GM12878 (cell line): ENCODE data around the gene DISC1. TPM values are rescaled to one million over a fixed set of nuclear protein-coding genes. Genes with fewer than 3 reads are reported as not detected.

Experiments used
- ATAC-seq: fragments of 200-7000 bp; cut with Tn5 transposase; 3 replicates; pipeline ENCODE4 v1.9.1; 2020; ENCODE audit warnings: mild to moderate bottlenecking, moderate library complexity
- BruUV-seq: library from RNA; stranded (reverse); fragments of 400-500 nt; replicated peaks from 2 replicates; lab custom pipeline; 2021; lab: Mats Ljungman, UMichigan
- CTCF ChIA-PET: fragments of 300-600 bp; sonication (Branson Sonifier 250); formaldehyde crosslinking; extraction: SDS; loops from one replicate; lab custom pipeline; 2021; ENCODE audit warnings: inconsistent platforms; lab: Yijun Ruan, JAX
- POLR2A ChIA-PET: fragments of 350-600 bp; formaldehyde crosslinking; extraction: SDS; loops from one replicate; lab custom pipeline; 2021; ENCODE audit warnings: inconsistent platforms; lab: Charles Lee
- RAD21 ChIA-PET: fragments of 300-600 bp; sonication (Branson Sonifier 250); formaldehyde crosslinking; loops from one replicate; lab custom pipeline; 2023; ENCODE audit warnings: antibody characterized with exemption; ENCODE audit not compliant: unreplicated experiment; lab: Charles Lee
- SMC1A ChIA-PET: fragments of 300-600 bp; sonication (Branson Sonifier 250); formaldehyde crosslinking; loops from one replicate; lab custom pipeline; 2023; ENCODE audit not compliant: unreplicated experiment, uncharacterized antibody; lab: Charles Lee
- DNase-seq: peaks from one replicate; pipeline ENCODE4 v3.0.0-alpha.2; 2011; ENCODE audit warnings: low read depth, low spot score
- FAIRE-seq: peaks from 3 replicates; lab custom pipeline; 2011; peaks lifted over from hg19 to GRCh38; lab: Jason Lieb, UNC
- H2AFZ ChIP-seq: 2 replicates; pipeline ENCODE4 v1.6.0; 2011; ENCODE audit warnings: low read depth, low read length, control low read depth; ENCODE audit not compliant: control insufficient read depth
- H3K27ac ChIP-seq: 2 replicates; pipeline ENCODE4 v1.5.1; 2011; ENCODE audit warnings: control low read depth; ENCODE audit not compliant: control insufficient read depth, insufficient read depth
- H3K27me3 ChIP-seq, 2 experiments: replicated peaks in 1 of 2; 2 replicates each; pipeline versions ENCODE4 v1.6.0 to v1.6.1; 2011; ENCODE audit warnings: low read length in 1 of 2; ENCODE audit not compliant: control insufficient read depth in 2 of 2, insufficient read depth in 2 of 2
- H3K36me3 ChIP-seq, 2 experiments: 2 replicates each; pipeline ENCODE4 v1.5.1; 2011; ENCODE audit warnings: low read length in 1 of 2; ENCODE audit not compliant: control insufficient read depth in 2 of 2, insufficient read depth in 2 of 2
- H3K4me1 ChIP-seq: 2 replicates; pipeline ENCODE4 v1.6.1; 2011; ENCODE audit warnings: mild to moderate bottlenecking, low read length, moderate library complexity, mixed read lengths; ENCODE audit not compliant: control insufficient read depth, insufficient read depth
- H3K4me2 ChIP-seq: 2 replicates; pipeline ENCODE4 v1.6.0; 2011; ENCODE audit warnings: control low read depth; ENCODE audit not compliant: control insufficient read depth, insufficient read depth
- H3K4me3 ChIP-seq: fragments of 200-600 bp; sonication (generic); 2 replicates; pipeline ENCODE4 v1.5.1; 2016
- H3K79me2 ChIP-seq: 2 replicates; pipeline ENCODE4 v1.6.0; 2011; ENCODE audit warnings: low read length; ENCODE audit not compliant: control insufficient read depth, insufficient read depth
- H3K9ac ChIP-seq: 2 replicates; pipeline ENCODE4 v1.8.0; 2011; ENCODE audit warnings: low read length, control low read depth, mixed read lengths; ENCODE audit not compliant: control insufficient read depth, insufficient read depth
- H3K9me3 ChIP-seq: replicated peaks from 3 replicates; pipeline ENCODE4 v1.5.1; 2011; ENCODE audit warnings: mild to moderate bottlenecking, low read length; ENCODE audit not compliant: control insufficient read depth, insufficient read depth
- H4K20me1 ChIP-seq: 2 replicates; pipeline ENCODE4 v1.6.0; 2011; ENCODE audit not compliant: control insufficient read depth, insufficient read depth
- BMI1 ChIP-seq: fragments of 450-650 bp; IDR thresholded peaks from 2 replicates; pipeline ENCODE4 v1.6.1; 2016; ENCODE audit warnings: mild to moderate bottlenecking, moderate library complexity, borderline replicate concordance
- CREM ChIP-seq: IDR thresholded peaks from 2 replicates; pipeline ENCODE4 v1.6.1; 2014; ENCODE audit warnings: antibody characterized with exemption, low read depth
- KDM1A ChIP-seq: fragments of 200-600 bp; sonication (generic); IDR thresholded peaks from 2 replicates; pipeline ENCODE4 v1.6.1; 2016; ENCODE audit warnings: borderline replicate concordance
- NFIC ChIP-seq: IDR thresholded peaks from 2 replicates; pipeline ENCODE4 v1.6.1; 2012; ENCODE audit warnings: low read depth, mild to moderate bottlenecking, inconsistent platforms, low read length, moderate library complexity
- NR2C2 ChIP-seq: IDR thresholded peaks from 2 replicates; pipeline ENCODE4 v1.6.1; 2011; ENCODE audit warnings: borderline replicate concordance, low read depth; ENCODE audit not compliant: control insufficient read depth, insufficient read length
- NR2F1 ChIP-seq: fragments of 450-650 bp; conservative IDR thresholded peaks from 2 replicates; pipeline ENCODE4 v1.6.1; 2017; ENCODE audit warnings: mild to moderate bottlenecking
- WRNIP1 ChIP-seq: IDR thresholded peaks from 2 replicates; pipeline ENCODE4 v1.6.1; 2011; ENCODE audit warnings: low read depth, low read length, improper control_type of control experiment, borderline replicate concordance
- ZBED1 ChIP-seq: IDR thresholded peaks from 2 replicates; pipeline ENCODE4 v1.6.1; 2016; ENCODE audit warnings: borderline replicate concordance
- ZNF274 ChIP-seq: IDR thresholded peaks from one replicate; pipeline ENCODE4 v1.8.0; 2011; ENCODE audit not compliant: insufficient read length, insufficient read depth
- ZNF384 ChIP-seq: IDR thresholded peaks from 2 replicates; pipeline ENCODE4 v1.6.1; 2012; ENCODE audit warnings: low read depth, mild to moderate bottlenecking, low read length, improper control_type of control experiment, borderline replicate concordance
- WGBS: methylation state at CpG from one replicate; pipeline ENCODE4 v1.1.6; 2016; ENCODE audit warnings: low lambda C conversion rate; ENCODE audit not compliant: insufficient replicate concordance, insufficient coverage; ENCODE audit errors: missing lambda C conversion rate; 5-methylcytosine and 5-hydroxymethylcytosine counted together
- in situ Hi-C: fragments of 300-500 bp; cut with MboI; formaldehyde crosslinking; loops from 9 replicates; pipeline ENCODE4 v1.14.3; 2018; ENCODE audit warnings: mixed read lengths
- intact Hi-C: fragments of 100-400 bp; cut with micrococcal nuclease; formaldehyde crosslinking; loops from one replicate; pipeline ENCODE4 v1.14.2; 2022; ENCODE audit not compliant: unreplicated experiment
- polyA plus RNA-seq, 11 experiments: library from polyadenylated mRNA; depleted of rRNA in 4 of 11; unstranded in 6 of 11; stranded (reverse) in 5 of 11; fragments of >200 nt; fragmentation: Nextera tagmentation in 4 of 11; fragmentation: Illumina TruSeq in 1 of 11; extraction: Ambion mirVana in 4 of 11; extraction: Trizol in 1 of 11; gene quantifications; 1 replicate in 1 of 11; 2 replicates in 10 of 11; pipeline versions ENCODE4 v1.2.1 to v1.2.3, GENCODE V29; 2011 to 2016; ENCODE audit warnings: inconsistent platforms in 2 of 11, missing spikeins in 2 of 11, low read depth in 1 of 11
- total RNA-seq, 4 experiments: library from RNA; depleted of rRNA in 3 of 4; stranded (reverse); fragments of >200 nt in 3 of 4; fragmentation: Illumina TruSeq in 1 of 4; extraction: Trizol in 1 of 4; gene quantifications; 2 replicates each; pipeline versions ENCODE4 v1.2.1 to v1.2.3, GENCODE V29; 2013 to 2021
- TF ChIP-seq, protein P1 (sequence below): IDR thresholded peaks from 2 replicates; pipeline ENCODE4 v1.6.1; 2011; ENCODE audit warnings: borderline replicate concordance, low read depth, mild to moderate bottlenecking, moderate library complexity, mixed read lengths, low read length; ENCODE audit not compliant: insufficient read depth; ENCODE audit errors: extremely low read length
- TF ChIP-seq, protein P2 (sequence below): IDR thresholded peaks from 2 replicates; pipeline ENCODE4 v1.6.1; 2011; ENCODE audit warnings: low read depth, low read length, improper control_type of control experiment, borderline replicate concordance
- TF ChIP-seq, protein P3 (sequence below): fragments of 450-650 bp; IDR thresholded peaks from 2 replicates; pipeline ENCODE4 v1.6.1; 2017; ENCODE audit warnings: antibody characterized with exemption, mild to moderate bottlenecking, moderate library complexity
- TF ChIP-seq, protein P4 (sequence below): fragments of 450-650 bp; IDR thresholded peaks from 2 replicates; pipeline ENCODE4 v1.6.1; 2017; ENCODE audit warnings: mild to moderate bottlenecking, moderate library complexity

The DISC1 gene
- total and polyA plus RNA-seq, 10 of the 15 experiments (the other 5 are each of a cell fraction or from before 2014, with no cell fraction given), result 0.05 to 0.72 (median 0.19) TPM; not detected in 1

DNA sequence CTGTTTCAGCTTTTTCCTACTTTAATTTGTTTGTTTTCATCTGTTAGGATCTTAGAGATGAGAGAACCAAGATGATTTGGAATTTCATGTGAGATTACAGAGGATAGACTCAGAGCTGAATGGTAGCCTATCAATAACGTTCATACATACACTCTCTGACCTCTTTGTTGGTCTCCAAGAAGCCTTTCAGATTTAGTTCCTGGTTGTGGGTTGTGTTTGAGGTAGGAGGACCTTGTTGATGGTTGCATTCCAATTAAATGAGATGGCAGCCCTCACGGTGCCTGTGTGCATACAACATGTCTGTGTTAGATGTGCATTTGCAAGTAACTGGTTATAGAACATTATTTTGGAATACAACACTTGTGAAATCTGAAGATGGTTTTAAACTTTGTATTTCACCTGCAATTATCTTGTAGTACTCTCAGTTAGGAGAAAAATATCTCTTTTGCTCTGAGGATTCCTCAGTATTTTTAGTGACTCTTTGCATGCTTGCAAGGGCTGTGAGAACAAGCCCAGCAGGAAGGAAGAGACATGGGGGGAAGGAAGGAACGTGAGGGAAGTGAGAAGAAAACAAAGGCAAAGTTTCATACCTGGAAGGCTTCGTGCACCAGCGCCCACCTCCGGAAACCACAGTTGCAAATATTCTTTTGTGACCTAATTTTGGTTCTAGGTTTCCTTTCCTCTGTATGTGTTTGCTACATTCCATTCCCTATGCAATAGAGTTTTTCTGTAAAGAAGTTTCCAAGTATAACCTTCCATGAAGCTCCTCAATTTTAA, 291.8 kb downstream of the DISC1 start:
- POLR2A ChIA-PET, result interaction anchor here (0.6 kb wide), 1 partner anchor 1449 kb away, joined by 3 read pairs; no protein-coding TSS in a partner anchor
- H3K9ac ChIP-seq, result no peak overlapping the region
- peak; percentile 18 for FAIRE-seq
- H3K4me1 ChIP-seq, result peaks cover 3% of the 10 kb centered on the region; the same call in 1 of the 2 replicates
- no peaks in the 10 kb centered on the region for H3K27me3 ChIP-seq
- peak overlapping the region; percentile 46; the same call in 1 of the 2 replicates for H3K4me3 ChIP-seq
- H2AFZ ChIP-seq, result no peak overlapping the region
- H3K4me2 ChIP-seq, result peak overlapping the region; percentile 45; the same call in 1 of the 2 replicates
- H3K9me3 ChIP-seq, result no peaks in the 10 kb centered on the region
- H3K79me2 ChIP-seq, result no peaks in the 10 kb centered on the region
- ATAC-seq, result no peak
- RAD21 ChIA-PET, result no interaction called here
- DNase-seq, result peak; percentile 8
- in situ Hi-C loops (no loop called here), intact Hi-C loops (no loop called here)
- no TSS peak for BruUV-seq
- 4% methylated on average over 6 of the region's 6 CpGs for WGBS
- no peaks in the 10 kb centered on the region for H3K36me3 ChIP-seq
- no peaks in the 10 kb centered on the region for H4K20me1 ChIP-seq
- H3K27ac ChIP-seq, result no peak overlapping the region
- SMC1A ChIA-PET, result no interaction called here
- CTCF ChIA-PET, result no interaction called here
- TF ChIP-seq ZNF384, result no peak
- TF ChIP-seq BMI1, result no peak
- no peak for TF ChIP-seq WRNIP1
- no peak for TF ChIP-seq ZNF274
- no peak for TF ChIP-seq KDM1A
- no peak for TF ChIP-seq ZBED1
- no peak for TF ChIP-seq CREM
- TF ChIP-seq, protein P1, sequence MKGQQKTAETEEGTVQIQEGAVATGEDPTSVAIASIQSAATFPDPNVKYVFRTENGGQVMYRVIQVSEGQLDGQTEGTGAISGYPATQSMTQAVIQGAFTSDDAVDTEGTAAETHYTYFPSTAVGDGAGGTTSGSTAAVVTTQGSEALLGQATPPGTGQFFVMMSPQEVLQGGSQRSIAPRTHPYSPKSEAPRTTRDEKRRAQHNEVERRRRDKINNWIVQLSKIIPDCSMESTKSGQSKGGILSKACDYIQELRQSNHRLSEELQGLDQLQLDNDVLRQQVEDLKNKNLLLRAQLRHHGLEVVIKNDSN, result no peak
- no peak for TF ChIP-seq NR2C2
- TF ChIP-seq, protein P2, sequence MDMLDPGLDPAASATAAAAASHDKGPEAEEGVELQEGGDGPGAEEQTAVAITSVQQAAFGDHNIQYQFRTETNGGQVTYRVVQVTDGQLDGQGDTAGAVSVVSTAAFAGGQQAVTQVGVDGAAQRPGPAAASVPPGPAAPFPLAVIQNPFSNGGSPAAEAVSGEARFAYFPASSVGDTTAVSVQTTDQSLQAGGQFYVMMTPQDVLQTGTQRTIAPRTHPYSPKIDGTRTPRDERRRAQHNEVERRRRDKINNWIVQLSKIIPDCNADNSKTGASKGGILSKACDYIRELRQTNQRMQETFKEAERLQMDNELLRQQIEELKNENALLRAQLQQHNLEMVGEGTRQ, result no peak
- peak; percentile 39; the same call in 1 of the 2 replicates for TF ChIP-seq NFIC
- TF ChIP-seq NR2F1, result no peak
- TF ChIP-seq, protein P3, sequence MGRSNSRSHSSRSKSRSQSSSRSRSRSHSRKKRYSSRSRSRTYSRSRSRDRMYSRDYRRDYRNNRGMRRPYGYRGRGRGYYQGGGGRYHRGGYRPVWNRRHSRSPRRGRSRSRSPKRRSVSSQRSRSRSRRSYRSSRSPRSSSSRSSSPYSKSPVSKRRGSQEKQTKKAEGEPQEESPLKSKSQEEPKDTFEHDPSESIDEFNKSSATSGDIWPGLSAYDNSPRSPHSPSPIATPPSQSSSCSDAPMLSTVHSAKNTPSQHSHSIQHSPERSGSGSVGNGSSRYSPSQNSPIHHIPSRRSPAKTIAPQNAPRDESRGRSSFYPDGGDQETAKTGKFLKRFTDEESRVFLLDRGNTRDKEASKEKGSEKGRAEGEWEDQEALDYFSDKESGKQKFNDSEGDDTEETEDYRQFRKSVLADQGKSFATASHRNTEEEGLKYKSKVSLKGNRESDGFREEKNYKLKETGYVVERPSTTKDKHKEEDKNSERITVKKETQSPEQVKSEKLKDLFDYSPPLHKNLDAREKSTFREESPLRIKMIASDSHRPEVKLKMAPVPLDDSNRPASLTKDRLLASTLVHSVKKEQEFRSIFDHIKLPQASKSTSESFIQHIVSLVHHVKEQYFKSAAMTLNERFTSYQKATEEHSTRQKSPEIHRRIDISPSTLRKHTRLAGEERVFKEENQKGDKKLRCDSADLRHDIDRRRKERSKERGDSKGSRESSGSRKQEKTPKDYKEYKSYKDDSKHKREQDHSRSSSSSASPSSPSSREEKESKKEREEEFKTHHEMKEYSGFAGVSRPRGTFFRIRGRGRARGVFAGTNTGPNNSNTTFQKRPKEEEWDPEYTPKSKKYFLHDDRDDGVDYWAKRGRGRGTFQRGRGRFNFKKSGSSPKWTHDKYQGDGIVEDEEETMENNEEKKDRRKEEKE, result no peak
- TF ChIP-seq, protein P4, sequence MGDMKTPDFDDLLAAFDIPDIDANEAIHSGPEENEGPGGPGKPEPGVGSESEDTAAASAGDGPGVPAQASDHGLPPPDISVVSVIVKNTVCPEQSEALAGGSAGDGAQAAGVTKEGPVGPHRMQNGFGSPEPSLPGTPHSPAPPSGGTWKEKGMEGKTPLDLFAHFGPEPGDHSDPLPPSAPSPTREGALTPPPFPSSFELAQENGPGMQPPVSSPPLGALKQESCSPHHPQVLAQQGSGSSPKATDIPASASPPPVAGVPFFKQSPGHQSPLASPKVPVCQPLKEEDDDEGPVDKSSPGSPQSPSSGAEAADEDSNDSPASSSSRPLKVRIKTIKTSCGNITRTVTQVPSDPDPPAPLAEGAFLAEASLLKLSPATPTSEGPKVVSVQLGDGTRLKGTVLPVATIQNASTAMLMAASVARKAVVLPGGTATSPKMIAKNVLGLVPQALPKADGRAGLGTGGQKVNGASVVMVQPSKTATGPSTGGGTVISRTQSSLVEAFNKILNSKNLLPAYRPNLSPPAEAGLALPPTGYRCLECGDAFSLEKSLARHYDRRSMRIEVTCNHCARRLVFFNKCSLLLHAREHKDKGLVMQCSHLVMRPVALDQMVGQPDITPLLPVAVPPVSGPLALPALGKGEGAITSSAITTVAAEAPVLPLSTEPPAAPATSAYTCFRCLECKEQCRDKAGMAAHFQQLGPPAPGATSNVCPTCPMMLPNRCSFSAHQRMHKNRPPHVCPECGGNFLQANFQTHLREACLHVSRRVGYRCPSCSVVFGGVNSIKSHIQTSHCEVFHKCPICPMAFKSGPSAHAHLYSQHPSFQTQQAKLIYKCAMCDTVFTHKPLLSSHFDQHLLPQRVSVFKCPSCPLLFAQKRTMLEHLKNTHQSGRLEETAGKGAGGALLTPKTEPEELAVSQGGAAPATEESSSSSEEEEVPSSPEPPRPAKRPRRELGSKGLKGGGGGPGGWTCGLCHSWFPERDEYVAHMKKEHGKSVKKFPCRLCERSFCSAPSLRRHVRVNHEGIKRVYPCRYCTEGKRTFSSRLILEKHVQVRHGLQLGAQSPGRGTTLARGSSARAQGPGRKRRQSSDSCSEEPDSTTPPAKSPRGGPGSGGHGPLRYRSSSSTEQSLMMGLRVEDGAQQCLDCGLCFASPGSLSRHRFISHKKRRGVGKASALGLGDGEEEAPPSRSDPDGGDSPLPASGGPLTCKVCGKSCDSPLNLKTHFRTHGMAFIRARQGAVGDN, result no peak
